Inflammatory macrophage treated with lipopolysaccharide for 4 hours (primary cell): ENCODE measurements around the gene ITPKC.
A peak's percentile ranks its signal among the peaks of the same experiment; 100 is the strongest.

Source experiments
- DNase-seq: peaks from one replicate; pipeline ENCODE4 v3.0.0-alpha.2; 2020

ITPKC gene

DNA sequence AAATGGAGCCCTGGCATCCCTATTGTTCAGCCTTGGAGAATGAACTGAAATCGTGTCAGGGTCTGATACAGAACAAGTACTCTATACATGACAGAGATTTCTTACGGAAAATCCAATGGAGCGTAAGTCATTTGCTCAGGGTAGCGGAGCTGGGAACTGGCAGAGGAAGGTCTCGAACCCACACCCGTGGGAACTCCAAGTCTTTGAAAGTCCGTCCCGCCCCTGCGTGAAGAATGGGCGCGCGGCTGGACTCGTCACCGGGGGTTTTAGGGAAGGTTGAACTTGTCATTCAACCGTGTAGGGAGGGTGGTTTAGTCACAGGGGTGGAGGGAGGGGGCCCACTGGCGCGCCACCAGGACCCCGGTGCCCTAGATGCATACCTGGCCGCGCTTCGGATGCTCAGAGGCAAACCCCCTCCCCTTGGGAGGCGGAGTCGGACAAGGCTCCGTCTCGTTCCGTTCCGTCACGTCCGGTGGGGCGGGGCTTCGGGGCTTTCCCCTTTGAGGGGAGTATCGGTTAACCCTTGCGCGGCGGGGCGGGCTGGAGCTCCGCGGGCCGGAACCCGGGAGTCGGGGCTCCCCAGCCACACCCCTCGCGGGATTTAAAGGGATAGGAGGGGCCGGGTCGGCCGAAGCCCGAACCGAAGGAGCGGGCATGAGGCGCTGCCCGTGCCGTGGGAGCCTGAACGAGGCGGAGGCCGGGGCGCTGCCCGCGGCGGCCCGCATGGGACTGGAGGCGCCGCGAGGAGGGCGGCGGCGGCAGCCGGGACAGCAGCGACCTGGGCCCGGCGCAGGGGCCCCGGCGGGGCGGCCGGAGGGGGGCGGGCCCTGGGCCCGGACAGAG, at the start of gene ITPKC, which contains the start of gene COQ8B:
Gene ITPKC, plus strand, starts transcription at position 631 of the 843 bp plus-strand sequence. Its CDS starts 24 bp downstream, at position 655.
Gene COQ8B, minus strand, starts transcription at position 405 of the 843 bp plus-strand sequence. CDS start 2,254 bp downstream, outside the sequence.
- DNase-seq, result peak; percentile 97

DNA sequence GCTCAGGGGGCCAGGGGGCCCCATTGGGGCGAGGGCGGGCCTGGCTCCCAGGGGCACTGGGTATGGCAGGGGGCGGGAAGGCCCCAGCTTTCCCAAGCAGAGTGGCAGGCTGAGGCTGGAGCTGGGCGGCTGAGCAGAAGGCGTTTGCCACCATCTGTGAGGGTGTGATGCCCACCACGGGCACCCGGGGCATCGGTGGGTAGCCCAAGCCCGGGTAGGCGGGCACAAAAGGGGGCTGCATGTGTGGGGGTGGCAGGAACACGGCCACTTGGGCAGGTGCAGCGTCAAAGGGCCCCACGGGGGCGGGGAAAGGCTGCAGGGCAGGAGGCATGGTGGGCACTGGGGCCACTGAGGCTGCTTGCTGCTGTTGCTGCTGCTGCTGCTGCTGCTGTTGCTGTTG, 49.3 kb upstream of the ITPKC start:
- DNase-seq, result no peak

DNA sequence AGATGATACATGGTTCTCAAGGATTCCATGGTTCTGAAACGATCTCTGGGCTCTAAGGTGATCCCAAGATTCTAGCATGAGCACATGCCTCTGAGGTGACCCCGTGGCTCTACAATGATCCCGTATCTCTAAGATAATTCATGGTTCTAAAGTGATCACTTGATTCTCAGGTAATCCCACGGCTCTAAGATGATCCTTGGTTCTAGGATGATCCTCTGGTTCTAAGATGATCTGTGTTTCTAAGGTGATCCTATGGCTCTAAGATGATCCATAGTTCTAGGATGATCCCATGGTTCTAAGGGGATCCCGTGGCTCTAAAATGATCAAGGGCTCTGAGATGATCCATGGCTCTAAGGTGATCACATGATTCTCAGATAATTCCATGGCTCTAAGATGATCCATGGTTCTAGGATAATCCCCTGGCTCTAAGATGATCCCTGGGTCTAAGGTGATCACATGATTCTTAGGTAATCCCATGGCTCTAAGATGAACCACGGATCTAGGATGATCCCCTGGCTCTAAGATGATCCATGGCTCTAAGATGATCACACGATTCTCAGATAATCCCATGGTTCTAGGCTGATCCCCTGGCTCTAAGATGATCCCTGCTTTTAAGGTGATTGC, 47.8 kb upstream of the ITPKC start:
- DNase-seq, result no peak

DNA sequence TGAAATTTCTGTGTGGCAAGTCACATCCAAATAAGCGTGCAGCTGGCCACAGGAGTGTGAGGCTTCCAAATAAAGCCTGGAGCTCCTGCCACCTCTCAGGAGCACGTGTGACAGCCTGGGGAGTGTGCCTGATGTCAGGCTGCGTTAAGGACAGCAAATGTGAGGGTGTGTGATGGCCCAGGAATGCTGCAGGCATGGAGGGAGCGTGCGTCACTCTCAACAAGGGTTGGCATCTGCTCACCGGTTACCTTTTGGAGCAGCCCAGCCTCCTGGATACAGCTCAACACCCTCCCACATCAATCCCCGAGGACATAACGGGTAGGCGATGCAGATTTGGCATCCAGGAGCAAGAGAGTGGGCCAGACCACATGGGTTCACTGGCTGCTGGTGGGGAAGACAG, 45.5 kb upstream of the ITPKC start:
- DNase-seq, result no peak

DNA sequence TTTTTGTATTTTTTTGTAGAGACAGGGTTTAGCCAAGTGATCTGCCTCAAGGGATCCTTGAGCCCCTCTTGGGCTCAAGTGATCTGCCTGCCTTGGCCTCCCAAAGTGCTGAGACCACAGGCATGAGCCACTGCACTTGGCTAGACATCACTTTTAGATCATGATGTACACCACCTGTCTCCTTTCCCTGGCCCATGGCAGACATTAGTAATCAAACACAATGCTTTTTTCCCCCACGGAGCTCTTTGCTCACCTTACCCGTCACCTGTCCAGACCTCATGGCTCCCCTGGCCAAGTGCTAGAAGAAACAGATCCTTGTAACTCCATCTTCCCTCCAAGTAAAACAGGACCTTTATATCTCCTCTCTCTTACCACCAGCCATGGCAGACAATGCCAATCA, 44.9 kb upstream of the ITPKC start:
- no peak for DNase-seq

DNA sequence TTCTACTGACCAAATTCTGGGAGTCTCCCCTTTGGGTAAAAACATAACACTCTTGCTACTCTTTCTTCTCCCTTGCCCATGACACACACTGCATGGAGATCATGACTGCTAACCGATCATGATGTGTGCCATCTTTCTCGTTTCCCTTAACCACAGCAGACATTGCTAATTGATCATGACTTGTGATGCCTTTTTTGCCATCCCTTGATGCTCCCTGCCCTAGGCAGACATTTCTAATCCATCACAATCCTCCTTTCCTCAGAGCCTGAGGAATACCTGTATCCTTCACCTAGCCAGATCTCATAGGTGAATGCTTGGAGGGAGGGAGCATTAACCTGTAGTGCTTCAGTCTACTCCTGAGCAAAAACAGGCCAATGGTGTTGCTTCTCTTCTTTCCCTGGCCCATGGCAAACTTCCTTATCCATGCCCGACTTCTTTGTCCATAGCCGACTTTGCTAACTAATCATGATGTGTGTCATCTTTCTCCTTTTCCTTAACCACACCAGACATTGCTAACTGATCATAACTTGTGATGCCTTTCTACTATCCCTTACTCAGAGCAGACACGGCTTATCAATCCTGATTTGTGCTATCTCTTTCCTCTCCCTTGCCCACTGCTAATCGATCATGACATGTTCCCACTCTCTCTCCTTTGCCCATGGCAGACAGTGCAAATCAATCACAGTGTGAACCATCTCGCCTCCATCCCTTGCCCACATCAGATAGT, 44.2 kb upstream of the ITPKC start:
- no peak for DNase-seq

DNA sequence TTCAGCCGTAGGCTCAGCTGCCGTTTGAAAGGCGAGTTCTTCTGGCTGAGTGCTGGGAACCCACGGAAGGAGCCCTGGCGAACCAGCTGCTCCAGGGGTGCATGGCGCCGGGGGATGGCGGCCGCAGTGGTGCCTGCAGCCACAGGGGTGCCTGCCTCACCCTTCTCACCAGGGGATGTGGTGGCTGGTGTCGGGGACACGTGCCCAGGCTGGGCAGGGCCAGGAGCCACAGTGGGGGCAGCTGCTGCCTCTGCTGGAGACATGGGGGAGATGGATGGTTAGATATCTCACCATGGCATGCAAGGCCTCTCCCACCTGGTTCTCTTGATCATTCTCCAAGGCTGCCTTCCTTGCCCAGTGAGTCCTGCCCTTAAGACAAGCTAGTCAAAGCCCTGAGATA, 43.5 kb upstream of the ITPKC start:
- no peak for DNase-seq

DNA sequence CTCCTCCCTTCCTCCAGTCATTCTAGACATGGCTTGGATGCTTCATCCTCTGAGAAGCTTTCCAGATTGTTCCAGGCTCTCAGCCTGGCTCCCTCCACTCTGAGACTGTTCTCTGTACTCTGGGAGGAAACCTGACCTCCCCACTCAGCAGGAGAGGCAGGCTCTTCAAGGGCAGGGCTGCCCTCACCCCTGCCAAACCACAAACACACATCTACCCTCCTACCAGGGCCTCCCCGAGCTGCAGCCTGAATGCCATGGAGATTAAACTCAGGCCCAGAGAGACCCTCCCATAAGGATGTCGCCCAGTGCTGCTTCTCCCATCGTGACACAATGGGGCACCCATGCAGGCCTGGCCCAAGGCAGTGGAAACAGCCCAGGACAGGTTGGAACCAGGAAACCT, 42.6 kb upstream of the ITPKC start:
- no peak for DNase-seq

DNA sequence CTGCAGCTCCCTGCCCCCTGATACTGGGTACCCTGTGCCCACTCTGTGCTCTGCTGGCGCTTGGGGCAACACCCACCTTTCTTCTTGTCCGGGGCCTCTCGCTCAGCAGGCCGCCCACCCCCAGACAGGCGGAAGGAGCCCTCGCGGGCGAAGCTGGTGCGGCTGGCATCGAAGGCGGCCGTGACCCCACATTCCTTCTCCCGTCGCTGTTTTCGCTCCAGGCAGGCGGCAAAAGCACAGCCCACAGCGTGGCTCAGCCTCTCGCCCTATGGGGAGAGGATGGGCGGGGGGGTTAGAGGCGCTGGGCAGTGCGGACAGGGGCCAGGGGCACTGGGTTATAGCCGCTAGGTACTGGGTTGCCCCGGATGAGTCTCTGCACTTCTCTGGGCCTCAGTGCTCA, 39.8 kb upstream of the ITPKC start:
- no peak for DNase-seq

DNA sequence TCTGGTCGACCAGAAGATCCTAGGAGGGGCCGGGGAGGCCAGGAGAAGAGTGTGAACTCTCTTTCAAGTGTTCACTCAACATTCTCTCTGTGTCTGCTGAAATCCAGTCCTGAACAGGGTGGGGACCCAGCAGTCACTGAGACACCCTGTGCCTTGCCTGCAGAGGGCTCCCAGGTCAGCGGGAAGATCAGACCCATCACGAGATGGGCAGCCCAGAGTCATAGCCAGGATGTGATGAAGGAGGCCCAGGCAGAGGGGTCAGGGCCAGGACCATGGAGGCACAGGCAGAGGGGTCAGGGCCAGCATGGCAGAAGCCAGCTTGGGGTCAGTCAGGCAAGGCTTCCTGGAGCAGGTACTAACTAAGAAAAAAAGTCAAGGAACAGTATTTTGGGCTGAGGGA, 35.9 kb upstream of the ITPKC start:
- DNase-seq, result no peak

DNA sequence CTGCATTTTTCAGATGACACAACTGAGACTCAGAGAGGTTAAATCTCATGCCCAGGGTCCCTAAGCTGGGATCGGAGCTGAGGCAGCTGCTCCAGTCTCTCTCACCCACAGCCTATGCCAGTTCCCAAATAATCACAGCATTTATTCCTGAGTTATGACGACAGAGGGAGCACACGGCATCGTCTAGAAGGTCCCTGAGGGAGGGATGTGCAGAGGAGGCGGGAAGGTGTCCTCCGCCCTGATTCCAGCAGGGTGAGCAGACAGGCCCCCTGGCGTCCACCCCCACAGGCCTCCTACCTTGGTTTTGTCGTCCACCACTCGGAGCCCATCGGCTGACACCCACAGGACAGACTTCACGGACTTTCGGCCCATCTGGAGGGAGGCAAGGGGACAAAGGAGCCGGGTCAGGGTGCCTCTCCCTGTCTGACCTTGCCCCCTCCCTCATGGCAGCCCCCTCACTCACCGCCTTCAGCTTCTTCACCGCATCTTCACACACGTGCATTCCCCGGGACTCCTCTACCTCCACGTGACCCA, 34.4 kb upstream of the ITPKC start:
- no peak for DNase-seq

DNA sequence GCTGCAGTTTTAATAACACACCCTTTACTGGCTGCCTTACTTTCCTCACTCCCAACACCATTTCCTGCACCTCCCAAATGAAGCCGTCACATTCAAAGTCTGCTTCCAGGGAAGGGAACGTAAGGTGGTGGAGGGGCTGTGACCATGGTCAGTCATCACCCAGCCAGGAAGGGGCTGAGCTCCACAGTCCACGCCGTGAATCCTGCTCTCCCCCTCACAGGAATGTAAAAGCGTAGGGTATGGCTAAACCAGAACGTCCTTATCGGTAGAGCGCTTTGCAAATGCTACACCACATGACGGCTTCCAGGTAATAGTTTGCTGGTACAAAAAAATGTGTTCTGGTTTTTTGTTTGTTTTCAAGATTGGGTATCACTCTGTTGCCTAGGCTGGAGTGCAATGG, 33.5 kb upstream of the ITPKC start:
- DNase-seq, result no peak

DNA sequence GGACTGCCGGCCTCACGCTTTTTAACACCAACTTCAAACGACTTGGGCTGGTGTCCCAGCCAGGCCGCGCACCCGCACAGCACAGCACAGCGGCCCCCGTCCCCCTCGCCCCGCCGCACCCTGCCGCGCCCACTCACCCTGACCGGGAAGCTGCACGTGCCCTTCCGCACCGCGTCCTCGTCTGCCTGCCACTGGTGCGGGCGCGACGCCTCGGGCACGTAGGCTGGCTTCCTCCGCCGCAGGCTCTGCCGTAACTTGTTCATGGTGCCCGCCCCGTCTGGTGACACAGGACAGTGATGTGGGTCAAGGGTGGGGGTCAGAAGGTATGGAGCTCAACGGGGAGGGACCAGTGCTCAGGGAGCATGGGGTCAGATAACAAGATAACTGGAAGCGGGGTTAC, 32.6 kb upstream of the ITPKC start:
- DNase-seq, result no peak

DNA sequence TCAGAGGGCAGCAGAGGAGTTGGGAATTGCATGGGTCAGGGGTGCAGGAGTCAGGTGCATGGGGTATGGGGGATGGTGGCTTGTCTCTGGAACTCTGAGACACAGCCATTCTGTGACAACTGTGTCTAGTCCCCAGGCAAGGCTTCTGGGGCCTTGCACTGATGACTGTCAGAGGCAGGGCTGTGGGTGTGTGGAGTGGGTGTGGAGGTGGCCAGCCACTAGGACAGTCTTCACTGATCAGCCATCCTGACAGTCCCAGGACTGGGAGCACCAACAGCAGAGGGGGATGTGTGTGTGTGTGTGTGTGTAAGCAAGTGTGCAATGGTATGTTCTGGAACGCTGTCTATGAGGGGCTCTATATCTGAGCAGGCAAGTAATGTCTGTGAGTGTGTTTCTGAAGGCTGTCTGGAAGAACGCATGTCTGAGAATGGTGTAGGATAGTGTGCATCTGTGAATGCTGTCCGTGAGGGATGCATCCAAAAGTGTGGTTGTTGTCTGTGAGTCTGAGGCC, 31.8 kb upstream of the ITPKC start:
- no peak for DNase-seq

DNA sequence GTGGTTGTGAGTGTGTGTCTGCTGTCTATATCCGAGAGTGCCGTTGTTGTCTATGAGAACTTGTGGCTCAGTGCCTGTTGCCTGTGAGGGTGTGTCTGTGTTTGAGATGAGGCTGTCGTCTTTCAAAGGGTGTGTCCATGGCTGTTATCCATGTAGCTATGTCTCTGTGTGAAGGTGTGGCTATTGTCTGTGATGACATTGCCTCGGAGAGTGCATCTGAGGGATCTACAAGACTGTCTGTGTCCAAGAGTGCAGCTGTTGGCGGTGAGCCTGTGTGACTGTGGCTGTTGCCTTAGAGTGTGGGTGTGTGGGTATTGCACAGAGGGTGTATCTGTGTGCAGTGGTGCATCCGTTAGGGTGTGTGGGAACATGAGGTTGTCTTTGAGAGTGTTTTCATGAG, 31.3 kb upstream of the ITPKC start:
- DNase-seq, result no peak

DNA sequence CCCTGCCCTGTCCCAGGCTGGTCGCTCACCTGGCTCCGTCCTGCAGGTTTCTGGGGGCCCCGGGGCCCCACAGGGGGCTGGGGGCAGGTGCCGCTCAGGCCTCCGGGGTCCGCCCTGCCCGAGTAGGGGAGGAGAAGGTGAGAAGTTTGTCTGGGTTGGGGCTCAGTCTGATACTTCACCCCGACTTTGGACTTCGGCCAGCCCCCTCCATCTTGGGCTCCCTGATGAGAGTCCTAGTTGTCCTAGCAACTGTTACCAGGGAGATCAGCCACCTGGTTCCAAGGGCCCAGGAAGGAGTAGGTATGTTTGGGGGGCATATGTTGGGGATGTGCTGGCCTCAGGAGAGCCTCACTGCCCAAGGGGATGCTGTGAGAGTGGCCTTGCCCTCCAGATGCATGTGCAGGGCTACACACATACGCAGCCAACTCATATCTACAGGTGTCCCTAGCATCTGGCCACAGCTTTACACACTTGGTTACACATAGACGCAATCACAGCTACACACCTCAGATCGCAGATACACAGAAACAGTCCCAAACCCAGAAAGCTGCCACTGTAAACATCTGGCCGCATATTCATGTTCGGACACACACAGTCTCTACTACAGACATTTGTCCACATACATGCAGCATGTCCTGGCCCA, 29.9 kb upstream of the ITPKC start:
- no peak for DNase-seq

DNA sequence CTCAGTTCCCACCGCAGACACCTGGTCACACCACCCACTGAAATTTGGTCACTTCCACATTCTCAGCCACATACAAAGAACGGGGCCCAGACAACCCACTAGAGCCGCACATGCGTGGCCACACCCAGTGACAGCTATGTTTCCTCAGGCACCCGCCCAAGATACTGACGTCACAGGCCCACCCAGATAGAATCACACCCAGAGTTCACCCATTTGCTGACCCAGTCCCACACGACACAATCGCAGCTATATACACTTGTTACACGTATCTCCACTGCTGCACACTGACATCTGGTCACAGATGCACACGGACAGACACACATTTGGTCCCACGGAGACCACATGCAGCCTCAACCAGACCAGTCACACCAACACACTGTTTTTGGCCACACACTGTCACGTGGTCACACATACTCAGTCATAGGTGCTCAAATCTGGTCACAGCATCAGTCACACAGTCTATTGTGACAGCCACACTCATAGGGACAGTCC, 29.3 kb upstream of the ITPKC start:
- peak; percentile 53 for DNase-seq

DNA sequence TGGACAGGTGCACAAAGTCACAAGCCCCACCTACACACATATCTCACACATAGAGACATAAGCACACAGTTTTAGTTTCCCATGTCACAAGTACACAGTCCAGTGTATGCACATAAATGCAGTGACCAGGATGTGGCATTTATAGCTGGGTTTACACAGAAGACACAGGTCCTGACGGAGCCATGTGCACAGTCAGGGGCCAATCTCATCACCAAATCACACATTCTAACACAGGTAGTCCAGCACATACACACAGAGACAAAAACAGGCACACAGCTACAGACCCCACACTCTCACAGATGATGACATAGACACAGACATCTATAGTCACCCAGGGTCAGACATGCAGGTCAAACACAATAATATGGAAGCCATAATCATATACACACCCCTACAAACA, 28.6 kb upstream of the ITPKC start:
- DNase-seq, result no peak

DNA sequence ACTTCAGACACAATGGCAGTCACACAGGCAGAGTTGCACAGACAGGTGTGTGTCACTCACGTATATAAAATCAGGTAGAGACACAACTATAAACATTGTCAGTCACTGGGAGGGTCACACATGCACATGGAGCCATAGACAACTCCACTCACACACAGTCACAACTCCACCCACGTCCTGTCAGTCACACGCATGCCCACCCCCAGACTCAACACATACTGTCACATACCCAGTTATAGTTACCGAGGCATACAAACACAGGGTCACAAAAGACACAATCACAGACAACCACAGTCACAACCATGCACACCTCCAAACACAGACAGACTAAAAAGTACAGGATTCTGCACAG, 27.9 kb upstream of the ITPKC start:
- DNase-seq, result no peak

DNA sequence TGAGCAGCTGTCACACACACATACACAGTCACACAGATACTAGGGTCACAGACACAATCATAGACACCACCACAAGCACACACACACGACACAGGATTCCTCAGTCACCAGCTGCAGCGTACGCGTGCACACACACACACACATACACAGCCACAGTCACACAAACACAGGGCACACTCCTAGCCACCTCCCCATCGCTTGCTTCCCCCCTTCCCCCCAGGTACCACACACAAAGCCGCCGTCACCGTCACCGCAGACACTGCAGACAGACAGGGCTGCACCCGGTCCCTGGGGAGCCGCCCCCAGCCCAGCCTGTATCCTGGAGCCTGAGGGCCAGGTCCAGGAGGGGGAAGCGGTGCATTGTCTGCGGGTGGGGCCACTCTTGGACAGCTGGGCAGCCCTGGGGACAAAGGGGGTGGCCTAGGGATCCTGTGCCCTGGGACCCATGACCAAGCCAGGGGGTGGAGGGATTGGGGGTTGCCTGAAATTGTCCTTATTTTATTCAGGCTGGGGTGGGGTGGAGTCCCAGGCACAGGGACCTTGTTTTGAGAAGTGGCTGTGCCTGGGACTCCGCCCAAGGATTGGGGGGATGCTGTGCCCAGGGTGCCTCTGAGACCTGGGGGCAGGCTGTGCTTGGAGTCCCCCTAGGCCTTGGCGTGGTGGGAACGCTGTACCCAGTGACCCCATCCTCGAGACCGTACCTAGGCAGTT, 27.4 kb upstream of the ITPKC start:
- no peak for DNase-seq

DNA sequence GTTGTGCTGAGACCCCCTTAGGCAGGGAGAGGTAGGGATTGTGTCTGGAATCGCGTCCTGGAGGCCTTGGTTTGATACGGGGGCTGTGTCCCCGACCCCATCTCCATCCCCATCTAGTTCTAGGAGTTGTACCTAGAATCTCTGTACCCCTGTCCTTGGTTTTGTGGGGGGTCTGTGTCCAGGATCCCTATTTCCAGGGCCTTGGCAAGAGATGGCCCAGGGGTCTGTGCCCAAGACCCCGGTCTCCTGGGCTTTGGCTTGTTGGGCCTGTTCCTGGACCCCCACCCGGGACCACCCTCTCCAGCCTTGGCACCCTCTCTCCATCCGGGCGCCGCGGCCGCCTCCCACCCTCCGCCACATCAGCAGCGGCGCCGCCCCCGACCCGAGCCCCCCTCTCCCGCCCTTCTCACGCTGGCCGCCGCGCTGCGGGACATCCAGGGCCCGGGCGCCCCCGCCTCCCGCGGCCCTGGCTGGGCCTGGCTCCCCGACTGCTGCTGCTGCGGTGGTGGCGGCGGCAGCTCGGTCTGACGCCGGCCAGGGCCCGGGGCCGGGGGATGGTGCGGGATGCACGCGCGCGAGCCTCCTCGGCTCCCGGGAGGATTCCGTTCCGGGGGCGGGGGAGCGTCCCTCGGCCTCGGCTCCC, 26.7 kb upstream of the ITPKC start, which contains the start of gene NUMBL:
Gene NUMBL, minus strand, starts transcription at position 602 of the 643 bp plus-strand sequence. Its CDS starts 168 bp downstream, at position 434.
- no peak for DNase-seq
